HK-2 (cell line): ENCODE data around the gene CELF4.

Experiments
- DNase-seq: peaks from one replicate; pipeline ENCODE4 v3.0.0-alpha.2; 2018; ENCODE audit not compliant: unreplicated experiment

CELF4 gene

GRCh38 chr18:37222354-37222998 is 343.1 kb downstream of the CELF4 start:
- no peak for DNase-seq

- DNase-seq, result no peak
Measured at GRCh38 chr18:37219257-37219656, 346.3 kb downstream of the CELF4 start.

GRCh38 chr18:37218022-37218590 is 347.5 kb downstream of the CELF4 start:
- no peak for DNase-seq

- DNase-seq, result no peak
Measured at GRCh38 chr18:37210781-37211180, 354.8 kb downstream of the CELF4 start.

DNA sequence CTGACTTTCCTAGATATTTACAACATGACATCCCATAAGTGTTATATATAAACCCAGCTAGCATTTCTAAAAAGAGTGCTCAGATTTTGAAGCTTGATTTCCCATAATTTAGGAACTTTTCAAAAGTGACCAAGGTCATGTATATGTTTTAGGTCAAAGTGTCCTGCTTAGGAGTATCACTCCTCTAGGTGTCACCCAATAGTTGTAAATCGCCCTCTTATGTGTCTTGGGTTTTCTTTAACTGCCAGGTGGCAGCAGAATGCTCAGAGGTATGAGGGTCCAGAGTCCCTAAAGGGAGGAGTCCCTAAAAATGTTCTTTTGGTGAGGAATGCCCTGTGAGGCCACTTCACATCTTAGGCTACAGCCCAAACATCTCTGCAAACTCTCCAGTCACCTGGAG is 358.3 kb downstream of the CELF4 start:
- no peak for DNase-seq

DNA sequence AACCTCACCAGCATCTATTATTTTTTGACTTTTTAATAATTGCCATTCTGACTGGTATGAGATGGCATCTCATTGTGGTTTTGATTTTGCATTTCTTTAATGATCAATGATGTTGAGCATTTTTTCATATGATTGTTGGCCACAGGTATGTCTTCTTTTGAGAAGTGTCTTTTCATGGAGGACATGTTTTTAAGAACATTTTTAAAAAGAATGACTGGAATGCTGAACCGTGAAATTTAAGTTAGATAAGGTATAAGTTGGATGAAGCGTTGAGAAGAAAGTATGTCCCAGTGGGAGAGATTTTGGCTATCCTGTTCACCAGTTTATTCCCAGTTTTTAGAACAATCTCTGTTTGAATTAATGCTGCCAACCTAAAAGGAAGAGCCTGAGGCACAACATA is 365.9 kb downstream of the CELF4 start:
- no peak for DNase-seq
